HepG2 (cell line): ENCODE results near the gene WDR43. TPM values are rescaled to one million over a fixed set of nuclear protein-coding genes. Genes with fewer than 3 reads are reported as not detected.

Experiments used
- ATAC-seq: fragments of 200-7000 bp; cut with Tn5 transposase; 3 replicates; pipeline ENCODE4 v1.9.1; 2020; ENCODE audit warnings: mild to moderate bottlenecking, moderate library complexity
- BruUV-seq: library from RNA; stranded (reverse); fragments of 400-500 nt; replicated peaks from 2 replicates; lab custom pipeline; 2021; lab: Mats Ljungman, UMichigan
- CTCF ChIA-PET: fragments of 300-600 bp; formaldehyde crosslinking; extraction: SDS; loops from one replicate; lab custom pipeline; 2021; ENCODE audit warnings: low total read pairs, inconsistent platforms, low intra/inter-chr PET ratio; lab: Yijun Ruan, JAX
- POLR2A ChIA-PET: fragments of 350-600 bp; sonication (Branson Sonifier 250); formaldehyde crosslinking; loops from one replicate; lab custom pipeline; 2020; ENCODE audit warnings: antibody characterized with exemption, inconsistent platforms; lab: Yijun Ruan, JAX
- DNase-seq: peaks from one replicate; pipeline ENCODE4 v3.0.0-alpha.2; 2015; ENCODE audit warnings: low spot score
- FAIRE-seq: peaks from 3 replicates; lab custom pipeline; 2011; peaks lifted over from hg19 to GRCh38; lab: Jason Lieb, UNC
- H2AFZ ChIP-seq: one replicate; pipeline ENCODE4 v1.6.1; 2011; ENCODE audit warnings: low read length, inconsistent platforms
- H3K27ac ChIP-seq: fragments of 300-600 bp; 3 replicates; pipeline ENCODE4 v1.8.0; 2011; ENCODE audit warnings: mixed run types, mild to moderate bottlenecking, mixed read lengths, low read length, inconsistent platforms; ENCODE audit not compliant: insufficient read depth; ENCODE audit errors: extremely low read length
- H3K27me3 ChIP-seq, 2 experiments: fragments of 200-600 bp in 1 of 2; 2 replicates in 1 of 2; 3 replicates in 1 of 2; pipeline versions ENCODE4 v1.6.0 to v1.8.0; 2011; ENCODE audit warnings: low read length in 2 of 2, mild to moderate bottlenecking in 2 of 2, moderate library complexity in 2 of 2, inconsistent platforms in 1 of 2; ENCODE audit not compliant: insufficient read depth in 2 of 2, control insufficient read depth in 1 of 2
- H3K36me3 ChIP-seq, 2 experiments: fragments of 200-600 bp in 1 of 2; replicated peaks in 1 of 2; 2 replicates in 1 of 2; 3 replicates in 1 of 2; pipeline versions ENCODE4 v1.5.1 to v1.8.0; 2011; ENCODE audit warnings: low read length in 2 of 2, inconsistent platforms in 1 of 2; ENCODE audit not compliant: insufficient read depth in 2 of 2, control insufficient read depth in 1 of 2
- H3K4me1 ChIP-seq: 2 replicates; pipeline ENCODE4 v1.5.1; 2012; ENCODE audit warnings: low read length, inconsistent platforms; ENCODE audit not compliant: insufficient read depth
- H3K4me2 ChIP-seq: 2 replicates; pipeline ENCODE4 v1.6.0; 2011; ENCODE audit warnings: low read depth, low read length, inconsistent platforms
- H3K4me3 ChIP-seq, 3 experiments: fragments of 200-600 bp in 1 of 3; sonication (generic), shearing (Covaris generic) in 1 of 3; replicated peaks in 1 of 3; 2 replicates each; pipeline ENCODE4 v1.5.1; 2011 to 2016; ENCODE audit warnings: low read length in 3 of 3, inconsistent platforms in 2 of 3, low read depth in 2 of 3, mild to moderate bottlenecking in 2 of 3, control low read depth in 1 of 3, mixed read lengths in 1 of 3; ENCODE audit not compliant: insufficient read depth in 1 of 3
- H3K79me2 ChIP-seq: one replicate; pipeline ENCODE4 v1.6.1; 2011; ENCODE audit warnings: low read length, inconsistent platforms; ENCODE audit not compliant: insufficient read depth
- H3K9ac ChIP-seq: 2 replicates; pipeline ENCODE4 v1.6.0; 2011; ENCODE audit warnings: mild to moderate bottlenecking, low read depth, low read length, inconsistent platforms; ENCODE audit not compliant: insufficient read depth
- H3K9me3 ChIP-seq: 2 replicates; pipeline ENCODE4 v1.5.1; 2012; ENCODE audit warnings: mild to moderate bottlenecking, low read length
- H4K20me1 ChIP-seq: 2 replicates; pipeline ENCODE4 v1.6.0; 2011; ENCODE audit warnings: inconsistent platforms, mild to moderate bottlenecking, low read length, moderate library complexity; ENCODE audit not compliant: insufficient read depth
- ARID2 ChIP-seq: sonication (generic); formaldehyde crosslinking; IDR thresholded peaks from 2 replicates; pipeline ENCODE4 v1.8.1; 2022; ENCODE audit warnings: mild to moderate bottlenecking, missing genetic modification reagents, borderline replicate concordance
- ATF5 ChIP-seq: sonication (generic); formaldehyde crosslinking; IDR thresholded peaks from 2 replicates; pipeline ENCODE4 v1.4.0; 2020; ENCODE audit warnings: mild to moderate bottlenecking, low read depth, missing genetic modification reagents
- EED ChIP-seq: sonication (generic); formaldehyde crosslinking; IDR thresholded peaks from 2 replicates; pipeline ENCODE4 v1.5.0; 2020; ENCODE audit warnings: mild to moderate bottlenecking, missing genetic modification reagents
- GATAD1 ChIP-seq: IDR thresholded peaks from 2 replicates; pipeline ENCODE4 v1.6.1; 2016; ENCODE audit warnings: missing genetic modification reagents, missing compliant biosample characterization
- IKZF5 ChIP-seq: IDR thresholded peaks from 2 replicates; pipeline ENCODE4 v1.6.1; 2018; ENCODE audit warnings: missing genetic modification reagents, mild to moderate bottlenecking, missing compliant biosample characterization
- MEF2D ChIP-seq: sonication (generic); formaldehyde crosslinking; IDR thresholded peaks from 2 replicates; pipeline ENCODE4 v1.5.1; 2020; ENCODE audit warnings: mild to moderate bottlenecking, missing genetic modification reagents
- MXD4 ChIP-seq: IDR thresholded peaks from 2 replicates; pipeline ENCODE4 v1.6.1; 2016; ENCODE audit warnings: mild to moderate bottlenecking, missing biosample characterization, missing genetic modification reagents
- PHF5A ChIP-seq: IDR thresholded peaks from one replicate; pipeline ENCODE4 v1.6.1; 2018; ENCODE audit warnings: low read depth, missing genetic modification reagents; ENCODE audit not compliant: unreplicated experiment
- PRMT3 ChIP-seq: sonication (generic); formaldehyde crosslinking; IDR thresholded peaks from 2 replicates; pipeline ENCODE4 v1.8.1; 2022; ENCODE audit warnings: low read depth, mild to moderate bottlenecking, moderate library complexity, missing genetic modification reagents, borderline replicate concordance
- STAT5B ChIP-seq: sonication (generic); formaldehyde crosslinking; IDR thresholded peaks from 2 replicates; pipeline ENCODE4 v1.4.0; 2020; ENCODE audit warnings: missing genetic modification reagents
- ZMAT3 ChIP-seq: sonication (generic); formaldehyde crosslinking; conservative IDR thresholded peaks from 2 replicates; pipeline ENCODE4 v1.7.0; 2021; ENCODE audit warnings: missing genetic modification reagents
- ZNF362 ChIP-seq: sonication (generic); formaldehyde crosslinking; IDR thresholded peaks from 2 replicates; pipeline ENCODE4 v1.4.0; 2020; ENCODE audit warnings: missing genetic modification reagents, mild to moderate bottlenecking, borderline replicate concordance
- ZNF550 ChIP-seq: sonication (generic); formaldehyde crosslinking; IDR thresholded peaks from 2 replicates; pipeline ENCODE4 v1.4.0; 2020; ENCODE audit warnings: mild to moderate bottlenecking, missing genetic modification reagents, borderline replicate concordance
- WGBS: methylation state at CpG from one replicate; pipeline ENCODE4 v1.1.6; 2017; ENCODE audit warnings: low lambda C conversion rate; 5-methylcytosine and 5-hydroxymethylcytosine counted together
- in situ Hi-C: cut with HindIII; loops from 2 replicates; pipeline ENCODE4 v1.10.0; 2017; ENCODE audit warnings: low pct_unique_long_range_greater_than_20kb; ENCODE audit not compliant: extremely low pct_ligation_motif_present
- intact Hi-C: fragments of 100-400 bp; cut with micrococcal nuclease; formaldehyde crosslinking; loops from one replicate; pipeline ENCODE4 v1.10.0; 2022; ENCODE audit not compliant: unreplicated experiment
- polyA plus RNA-seq, 8 experiments: library from polyadenylated mRNA; depleted of rRNA in 3 of 8; stranded (reverse) in 7 of 8; unstranded in 1 of 8; fragments of >200 nt; fragmentation: Illumina TruSeq in 4 of 8; extraction: Trizol in 4 of 8; gene quantifications; 2 replicates each; pipeline versions ENCODE4 v1.2.1 to v1.2.3, GENCODE V29; 2011 to 2016; ENCODE audit warnings: low read depth in 4 of 8, missing spikeins in 1 of 8, mixed read lengths in 1 of 8; ENCODE audit not compliant: insufficient read depth in 1 of 8
- total RNA-seq, 5 experiments: library from RNA; depleted of rRNA; stranded (reverse); fragments of >200 nt; fragmentation: Illumina TruSeq; extraction: Trizol; gene quantifications; 2 replicates each; pipeline ENCODE4 v1.2.3, GENCODE V29; 2016; ENCODE audit warnings: low read depth in 1 of 5
- TF ChIP-seq, protein P1 (sequence below): sonication (generic); formaldehyde crosslinking; IDR thresholded peaks from 2 replicates; pipeline ENCODE4 v1.4.0; 2020; ENCODE audit warnings: missing genetic modification reagents, borderline replicate concordance

The WDR43 gene
- total and polyA plus RNA-seq, 2 of the 13 experiments (the other 11 are each of a cell fraction or from before 2014, with no cell fraction given): 121 to 167 TPM

- TF ChIP-seq, protein P1, sequence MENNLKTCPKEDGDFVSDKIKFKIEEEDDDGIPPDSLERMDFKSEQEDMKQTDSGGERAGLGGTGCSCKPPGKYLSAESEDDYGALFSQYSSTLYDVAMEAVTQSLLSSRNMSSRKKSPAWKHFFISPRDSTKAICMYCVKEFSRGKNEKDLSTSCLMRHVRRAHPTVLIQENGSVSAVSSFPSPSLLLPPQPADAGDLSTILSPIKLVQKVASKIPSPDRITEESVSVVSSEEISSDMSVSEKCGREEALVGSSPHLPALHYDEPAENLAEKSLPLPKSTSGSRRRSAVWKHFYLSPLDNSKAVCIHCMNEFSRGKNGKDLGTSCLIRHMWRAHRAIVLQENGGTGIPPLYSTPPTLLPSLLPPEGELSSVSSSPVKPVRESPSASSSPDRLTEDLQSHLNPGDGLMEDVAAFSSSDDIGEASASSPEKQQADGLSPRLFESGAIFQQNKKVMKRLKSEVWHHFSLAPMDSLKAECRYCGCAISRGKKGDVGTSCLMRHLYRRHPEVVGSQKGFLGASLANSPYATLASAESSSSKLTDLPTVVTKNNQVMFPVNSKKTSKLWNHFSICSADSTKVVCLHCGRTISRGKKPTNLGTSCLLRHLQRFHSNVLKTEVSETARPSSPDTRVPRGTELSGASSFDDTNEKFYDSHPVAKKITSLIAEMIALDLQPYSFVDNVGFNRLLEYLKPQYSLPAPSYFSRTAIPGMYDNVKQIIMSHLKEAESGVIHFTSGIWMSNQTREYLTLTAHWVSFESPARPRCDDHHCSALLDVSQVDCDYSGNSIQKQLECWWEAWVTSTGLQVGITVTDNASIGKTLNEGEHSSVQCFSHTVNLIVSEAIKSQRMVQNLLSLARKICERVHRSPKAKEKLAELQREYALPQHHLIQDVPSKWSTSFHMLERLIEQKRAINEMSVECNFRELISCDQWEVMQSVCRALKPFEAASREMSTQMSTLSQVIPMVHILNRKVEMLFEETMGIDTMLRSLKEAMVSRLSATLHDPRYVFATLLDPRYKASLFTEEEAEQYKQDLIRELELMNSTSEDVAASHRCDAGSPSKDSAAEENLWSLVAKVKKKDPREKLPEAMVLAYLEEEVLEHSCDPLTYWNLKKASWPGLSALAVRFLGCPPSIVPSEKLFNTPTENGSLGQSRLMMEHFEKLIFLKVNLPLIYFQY: no peak
- TF ChIP-seq STAT5B (CRISPR knock-in tag) (no peak), IKZF5 (CRISPR knock-in tag) (no peak), EED (CRISPR knock-in tag) (no peak)
Measured at GRCh38 chr2:28927878-28928277, 33.4 kb downstream of the WDR43 start (continued).

- H3K9ac ChIP-seq: no peak overlapping the region
- H3K9me3 ChIP-seq: no peaks in the 10 kb centered on the region
- H3K4me2 ChIP-seq: no peak overlapping the region
- POLR2A ChIA-PET: no interaction called here
- intact Hi-C loops (loop anchor here (10.0 kb wide), 1 partner anchor 105 kb away; no protein-coding TSS in a partner anchor), in situ Hi-C loops (no loop called here)
- no peak overlapping the region for H3K4me3 ChIP-seq
- ATAC-seq: no peak
- no peaks in the 10 kb centered on the region for H3K4me1 ChIP-seq
- H2AFZ ChIP-seq: no peak overlapping the region
- H3K36me3 ChIP-seq: peaks cover 34 to 95% of the 10 kb centered on the region in 2 experiments
- TF ChIP-seq PRMT3 (CRISPR knock-in tag): no peak
- no peak for TF ChIP-seq MEF2D (CRISPR knock-in tag)
- TF ChIP-seq MXD4 (CRISPR knock-in tag): no peak
- TF ChIP-seq PHF5A (CRISPR knock-in tag): no peak
- no peak for TF ChIP-seq ATF5 (CRISPR knock-in tag)
- no peak for TF ChIP-seq ZNF550
- TF ChIP-seq GATAD1 (CRISPR knock-in tag): no peak
- no peak for TF ChIP-seq ARID2 (CRISPR knock-in tag)
- no peak for TF ChIP-seq ZMAT3
- TF ChIP-seq ZNF362 (CRISPR knock-in tag): no peak
- H3K27me3 ChIP-seq: no peaks in the 10 kb centered on the region
- FAIRE-seq: no peak
- DNase-seq: no peak
- no TSS peak for BruUV-seq
- H3K27ac ChIP-seq: no peak overlapping the region
- peaks cover 6% of the 10 kb centered on the region; the same call in 1 of the 2 replicates for H4K20me1 ChIP-seq
- H3K79me2 ChIP-seq: peaks cover 10% of the 10 kb centered on the region
- CTCF ChIA-PET: no interaction called here
- 92% methylated on average over 4 of the region's 4 CpGs for WGBS
Measured at GRCh38 chr2:28929581-28929980, 35.1 kb downstream of the WDR43 start.
